ENCODE results near the gene MIPOL1.
"Not testable (repeated sequence)": the region's sequence is repeated elsewhere in the genome, so short reads cannot be mapped to it uniquely, and the experiment has no call there.

The MIPOL1 gene

DNA sequence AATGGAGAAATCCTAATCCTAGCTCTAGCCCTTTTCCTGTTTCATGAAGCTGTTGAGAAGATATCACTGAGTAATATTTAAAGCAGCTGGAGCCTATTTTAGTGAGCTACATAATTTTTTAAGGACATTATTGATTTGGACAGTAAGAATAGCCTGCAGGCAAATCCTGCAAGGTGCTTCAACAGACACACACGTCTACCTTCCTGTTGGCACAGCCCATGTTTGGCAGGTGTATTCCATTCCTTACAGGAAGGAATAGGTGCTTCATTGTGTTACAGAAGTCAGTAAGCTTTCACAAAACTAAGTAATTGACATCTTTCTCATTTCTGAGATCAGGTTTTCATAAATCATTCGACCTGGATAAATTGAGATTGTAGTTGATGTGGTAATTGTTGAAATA lies 346.7 kb downstream of the MIPOL1 start:
- no peak overlapping the region for H3K27ac Mint-ChIP-seq
- ATAC-seq (replicated peaks) (no peak), DNase-seq (no peak)
- no peaks in the 10 kb centered on the region for H3K9me3 Mint-ChIP-seq
- H3K4me1 Mint-ChIP-seq = no peaks in the 10 kb centered on the region
- no peaks in the 10 kb centered on the region for H3K27me3 Mint-ChIP-seq
- no peak overlapping the region for H3K4me3 Mint-ChIP-seq
- H3K36me3 Mint-ChIP-seq = no peaks in the 10 kb centered on the region

DNA sequence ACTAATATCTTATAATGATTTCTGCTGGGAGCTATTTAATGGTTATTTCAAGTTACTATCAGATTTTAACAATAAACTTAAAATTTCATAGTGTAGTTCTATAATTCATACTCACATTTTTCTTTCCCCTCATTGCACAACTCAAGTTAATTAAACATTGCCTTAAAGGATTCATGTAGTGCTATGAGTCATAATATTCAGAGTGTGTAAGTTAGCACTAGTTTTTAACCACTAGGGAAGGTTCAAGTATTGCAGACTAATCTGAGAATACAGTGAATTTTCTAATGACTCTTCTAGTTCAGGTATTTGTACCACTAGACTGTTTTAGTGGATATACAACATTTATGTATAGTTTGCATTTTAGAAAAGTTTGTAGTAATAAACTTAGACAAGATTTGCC lies 347.4 kb downstream of the MIPOL1 start:
- no peaks in the 10 kb centered on the region for H3K36me3 Mint-ChIP-seq
- H3K9me3 Mint-ChIP-seq = no peaks in the 10 kb centered on the region
- no peak for ATAC-seq (replicated peaks)
- no peak overlapping the region for H3K27ac Mint-ChIP-seq
- H3K27me3 Mint-ChIP-seq = no peaks in the 10 kb centered on the region
- H3K4me3 Mint-ChIP-seq = no peak overlapping the region
- DNase-seq = no peak
- no peaks in the 10 kb centered on the region for H3K4me1 Mint-ChIP-seq

DNA sequence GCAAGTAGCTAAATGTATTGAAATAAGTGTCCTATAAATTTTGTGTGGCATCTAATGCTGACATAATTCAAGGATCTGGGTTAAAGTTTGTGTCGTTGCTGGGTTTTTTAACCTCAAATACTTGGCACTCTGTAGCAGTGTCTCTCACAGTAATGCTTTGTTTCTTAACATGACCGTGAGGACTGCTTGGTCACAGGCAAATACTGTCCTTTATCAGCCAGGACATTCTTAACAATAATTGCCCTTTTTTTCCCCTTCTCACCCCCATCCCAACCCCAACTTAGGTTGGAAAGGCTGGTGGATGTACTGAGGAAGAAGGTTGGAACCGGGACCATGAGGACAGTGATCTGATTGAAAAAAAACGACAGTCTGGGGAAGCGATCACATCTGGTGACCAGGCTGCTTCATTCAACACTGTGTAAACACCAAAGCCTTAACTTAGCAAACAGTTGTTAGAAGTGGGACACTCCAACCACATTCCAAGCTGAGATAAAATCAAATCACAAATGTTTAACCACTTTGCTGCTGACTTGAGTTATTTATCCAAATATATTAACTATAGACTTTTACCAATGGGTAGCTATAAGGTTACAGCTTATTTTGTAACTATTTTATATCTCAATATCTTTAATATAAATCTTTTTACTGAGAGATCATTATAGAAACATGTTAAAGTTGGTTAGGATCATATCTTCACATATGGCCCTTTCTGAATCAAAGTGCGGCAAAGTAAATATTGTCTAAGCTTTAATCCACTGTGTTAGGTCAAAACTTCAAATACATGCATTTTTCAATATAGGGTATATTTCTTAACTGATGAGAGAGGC lies 349.1 kb downstream of the MIPOL1 start:
- Mint-ChIP-seq H3K27ac (no peak overlapping the region), H3K4me3 (no peak overlapping the region), H3K9me3 (no peaks in the 10 kb centered on the region), H3K36me3 (no peaks in the 10 kb centered on the region), H3K4me1 (no peaks in the 10 kb centered on the region), H3K27me3 (no peaks in the 10 kb centered on the region)
- ATAC-seq (replicated peaks) (no peak), DNase-seq (no peak)

DNA sequence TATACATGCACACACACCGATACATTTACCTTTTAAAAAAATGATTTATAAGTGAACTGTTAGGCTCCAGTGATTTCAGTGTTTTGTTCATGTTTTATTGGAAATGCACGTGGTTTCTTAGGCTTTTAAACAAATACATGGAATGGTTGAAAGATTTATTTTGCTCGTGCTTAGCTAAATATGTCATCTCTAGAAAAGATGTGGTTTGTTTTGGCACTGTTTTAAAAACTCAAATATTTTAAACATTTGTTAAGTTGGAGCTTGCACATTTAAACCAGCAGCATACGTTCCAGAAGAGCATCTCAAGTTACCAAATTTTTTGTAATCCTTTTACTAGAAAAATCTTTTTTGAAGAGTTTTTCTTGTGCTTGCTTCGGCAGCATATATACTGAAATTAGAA lies 352.8 kb downstream of the MIPOL1 start:
- no peak overlapping the region for H3K27ac Mint-ChIP-seq
- peaks cover 7 to 12% of the 10 kb centered on the region in 2 donors for H3K9me3 Mint-ChIP-seq
- DNase-seq = no peak
- no peak overlapping the region for H3K4me3 Mint-ChIP-seq
- H3K36me3 Mint-ChIP-seq = no peaks in the 10 kb centered on the region
- H3K4me1 Mint-ChIP-seq = peaks cover 0 to 1% of the 10 kb centered on the region in 2 donors
- no peaks in the 10 kb centered on the region for H3K27me3 Mint-ChIP-seq
- ATAC-seq (replicated peaks) = no peak

DNA sequence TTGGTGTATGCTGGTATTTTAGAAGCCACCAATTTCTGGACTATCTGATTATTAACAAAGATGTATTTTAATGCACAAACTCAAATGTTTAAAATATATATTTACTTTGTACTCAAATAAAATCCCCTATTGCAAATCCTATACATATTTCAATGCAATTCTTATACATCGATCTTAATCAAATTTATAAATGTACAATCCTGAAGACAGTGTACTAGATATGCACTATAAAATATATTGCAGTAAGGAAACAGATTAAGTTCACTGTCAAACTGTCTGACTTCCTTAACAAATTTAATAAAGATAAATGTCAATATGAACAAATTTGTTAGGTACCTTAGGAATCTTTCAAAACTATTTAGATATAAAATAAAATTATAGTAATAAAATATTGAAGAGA lies 353.4 kb downstream of the MIPOL1 start:
- H3K4me1 Mint-ChIP-seq = peaks cover 0 to 1% of the 10 kb centered on the region in 2 donors
- ATAC-seq (replicated peaks) (no peak), DNase-seq (no peak)
- H3K27me3 Mint-ChIP-seq = no peaks in the 10 kb centered on the region
- H3K27ac Mint-ChIP-seq = no peak overlapping the region
- H3K36me3 Mint-ChIP-seq = no peaks in the 10 kb centered on the region
- peaks cover 7 to 12% of the 10 kb centered on the region in 2 donors for H3K9me3 Mint-ChIP-seq
- H3K4me3 Mint-ChIP-seq = no peak overlapping the region

DNA sequence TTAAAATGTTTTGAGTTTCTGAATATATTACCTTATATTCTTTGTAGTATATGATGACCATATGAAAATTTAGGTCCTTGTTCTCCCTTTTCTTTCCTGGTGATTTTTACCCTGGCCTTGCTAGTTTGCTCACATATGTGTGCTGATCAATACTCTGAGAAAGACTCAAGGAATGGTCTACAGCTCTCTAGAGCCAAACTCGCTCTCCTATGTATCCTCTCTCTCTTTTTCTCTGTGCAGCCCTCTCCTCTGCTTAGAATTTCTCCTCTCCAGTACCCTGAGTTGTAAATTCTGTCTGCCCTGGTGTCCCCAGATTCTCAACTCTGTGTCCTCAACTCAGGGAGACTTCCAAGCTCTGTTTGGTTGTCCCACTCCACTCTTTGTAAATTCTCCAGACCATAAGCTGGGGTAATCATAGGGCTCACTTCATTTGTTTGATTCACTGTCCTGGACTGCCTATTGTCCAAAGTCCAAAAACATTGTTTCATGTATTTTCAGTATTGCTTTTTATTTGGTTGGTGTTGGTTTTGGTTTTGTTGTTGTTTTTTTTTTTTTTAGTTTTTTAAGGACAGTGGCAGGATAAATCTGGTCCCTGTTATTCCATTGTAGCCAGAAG lies 356.3 kb downstream of the MIPOL1 start:
- Mint-ChIP-seq H3K36me3 (peaks cover 2 to 4% of the 10 kb centered on the region in 2 donors), H3K4me3 (no peak overlapping the region), H3K27ac (peak overlapping the region; percentile 60), H3K4me1 (peaks cover 0 to 1% of the 10 kb centered on the region in 2 donors), H3K27me3 (no peaks in the 10 kb centered on the region), H3K9me3 (peaks cover 12 to 16% of the 10 kb centered on the region in 2 donors)
- ATAC-seq (replicated peaks) = no peak
- no peak for DNase-seq

DNA sequence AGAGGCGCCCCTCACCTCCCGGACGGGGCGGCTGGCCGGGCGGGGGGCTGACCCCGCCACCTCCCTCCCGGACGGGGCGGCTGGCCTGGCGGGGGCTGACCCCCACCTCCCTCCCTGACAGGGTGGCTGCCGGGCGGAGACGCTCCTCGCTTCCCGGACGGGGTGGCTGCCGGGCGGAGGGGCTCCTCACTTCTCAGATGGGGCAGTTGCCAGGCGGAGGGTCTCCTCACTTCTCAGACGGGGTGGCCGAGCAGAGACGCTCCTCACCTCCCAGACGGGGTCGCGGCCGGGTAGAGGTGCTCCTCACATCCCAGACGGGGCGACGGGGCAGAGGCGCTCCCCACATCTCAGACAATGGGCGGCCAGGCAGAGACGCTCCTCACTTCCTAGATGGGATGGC lies 357.9 kb downstream of the MIPOL1 start:
- ATAC-seq (replicated peaks); H3K36me3 Mint-ChIP-seq; H3K4me3 Mint-ChIP-seq; DNase-seq; H3K27ac Mint-ChIP-seq; H3K4me1 Mint-ChIP-seq; H3K27me3 Mint-ChIP-seq: not testable (repeated sequence)
- H3K9me3 Mint-ChIP-seq = peaks cover 12 to 16% of the 10 kb centered on the region in 2 donors

DNA sequence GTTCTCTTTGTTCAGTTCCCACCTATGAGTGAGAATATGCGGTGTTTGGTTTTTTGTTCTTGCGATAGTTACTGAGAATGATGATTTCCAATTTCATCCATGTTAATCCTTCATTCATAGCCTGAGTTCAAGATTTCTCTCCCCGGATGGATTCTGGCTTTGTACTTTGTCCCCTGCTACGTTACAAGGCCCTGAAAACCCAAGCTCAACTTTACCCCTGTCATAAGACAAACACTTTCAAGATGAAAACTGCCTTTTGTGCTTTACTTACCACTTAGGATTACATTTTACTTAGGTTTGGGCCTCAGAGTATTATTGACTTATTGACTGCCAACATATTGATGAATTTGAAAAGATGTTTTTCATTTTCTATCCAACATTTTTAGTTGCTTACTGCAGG lies 361.0 kb downstream of the MIPOL1 start:
- Mint-ChIP-seq H3K27me3 (no peaks in the 10 kb centered on the region), H3K4me1 (peaks cover 0 to 1% of the 10 kb centered on the region in 2 donors), H3K36me3 (peaks cover 2 to 4% of the 10 kb centered on the region in 2 donors), H3K27ac (no peak overlapping the region), H3K4me3 (no peak overlapping the region), H3K9me3 (peaks cover 5 to 10% of the 10 kb centered on the region in 2 donors)
- DNase-seq = no peak
- no peak for ATAC-seq (replicated peaks)

DNA sequence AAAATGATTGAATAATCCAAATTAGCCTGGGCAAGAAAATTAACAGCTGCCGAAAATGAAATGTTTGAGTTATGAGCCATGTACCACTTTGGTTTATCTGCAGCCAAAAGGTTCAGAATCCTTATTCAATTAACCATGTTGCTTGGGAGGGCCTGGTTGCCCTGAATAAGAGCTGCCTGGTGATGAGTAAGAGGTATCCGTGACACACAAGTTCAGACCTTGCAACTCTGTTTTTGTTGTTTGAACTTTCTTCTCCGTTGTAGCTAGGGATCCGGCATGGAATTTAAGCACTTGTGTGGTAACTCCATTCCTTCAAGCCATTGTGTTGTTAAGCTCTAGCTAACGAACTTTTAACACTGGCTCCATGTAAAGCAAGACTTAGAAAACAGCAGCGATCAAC lies 361.6 kb downstream of the MIPOL1 start:
- Mint-ChIP-seq H3K36me3 (peaks cover 2 to 4% of the 10 kb centered on the region in 2 donors), H3K27ac (no peak overlapping the region), H3K9me3 (peaks cover 4 to 6% of the 10 kb centered on the region in 2 donors), H3K4me1 (no peaks in the 10 kb centered on the region), H3K27me3 (no peaks in the 10 kb centered on the region), H3K4me3 (no peak overlapping the region)
- ATAC-seq (replicated peaks) (no peak), DNase-seq (no peak)

DNA sequence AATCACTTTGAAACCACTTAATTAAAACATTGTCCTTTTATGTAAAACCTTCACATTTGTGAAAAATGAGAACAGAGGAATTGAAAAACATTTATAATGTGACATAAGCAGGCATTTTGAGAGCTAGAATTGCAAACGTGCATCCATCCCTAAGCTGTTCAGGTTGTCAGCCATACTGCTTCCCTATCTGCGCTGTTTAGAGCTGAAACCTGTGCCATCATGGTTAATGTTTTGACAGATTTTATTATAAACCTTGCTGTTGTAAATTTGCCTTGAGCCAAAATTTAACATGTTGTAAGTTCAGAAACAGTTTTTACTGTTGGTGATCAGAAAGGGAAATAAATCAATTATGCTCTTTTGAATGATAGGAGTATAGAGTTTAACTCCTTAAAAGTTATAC lies 365.5 kb downstream of the MIPOL1 start:
- Mint-ChIP-seq H3K27ac (no peak overlapping the region), H3K4me3 (no peak overlapping the region), H3K36me3 (no peaks in the 10 kb centered on the region), H3K9me3 (peaks cover 0 to 3% of the 10 kb centered on the region in 2 donors), H3K4me1 (no peaks in the 10 kb centered on the region), H3K27me3 (no peaks in the 10 kb centered on the region)
- DNase-seq (no peak), ATAC-seq (replicated peaks) (no peak)

DNA sequence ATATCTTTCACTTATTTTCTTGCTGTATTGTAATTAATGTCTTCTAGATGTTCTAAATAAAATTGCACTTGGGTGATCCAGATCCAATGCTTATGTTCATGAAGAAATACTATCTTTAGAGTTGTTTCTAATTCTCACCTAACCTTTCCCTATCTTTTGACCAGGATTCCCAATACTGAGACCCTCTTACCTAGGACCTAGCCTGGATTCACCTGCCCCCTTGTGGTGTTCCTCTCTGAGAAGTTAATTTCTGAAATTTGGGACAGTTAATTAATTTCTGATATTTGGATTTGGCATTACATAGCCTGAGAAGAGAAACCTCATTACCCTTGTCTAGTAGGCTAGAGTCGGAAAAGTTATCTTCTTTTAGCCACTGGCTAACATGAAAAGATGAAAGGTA lies 367.8 kb downstream of the MIPOL1 start:
- H3K27ac Mint-ChIP-seq = no peak overlapping the region
- no peak overlapping the region for H3K4me3 Mint-ChIP-seq
- H3K27me3 Mint-ChIP-seq = no peaks in the 10 kb centered on the region
- ATAC-seq (replicated peaks) (no peak), DNase-seq (no peak)
- H3K4me1 Mint-ChIP-seq = no peaks in the 10 kb centered on the region
- no peaks in the 10 kb centered on the region for H3K36me3 Mint-ChIP-seq
- H3K9me3 Mint-ChIP-seq = peaks cover 0 to 2% of the 10 kb centered on the region in 2 donors

DNA sequence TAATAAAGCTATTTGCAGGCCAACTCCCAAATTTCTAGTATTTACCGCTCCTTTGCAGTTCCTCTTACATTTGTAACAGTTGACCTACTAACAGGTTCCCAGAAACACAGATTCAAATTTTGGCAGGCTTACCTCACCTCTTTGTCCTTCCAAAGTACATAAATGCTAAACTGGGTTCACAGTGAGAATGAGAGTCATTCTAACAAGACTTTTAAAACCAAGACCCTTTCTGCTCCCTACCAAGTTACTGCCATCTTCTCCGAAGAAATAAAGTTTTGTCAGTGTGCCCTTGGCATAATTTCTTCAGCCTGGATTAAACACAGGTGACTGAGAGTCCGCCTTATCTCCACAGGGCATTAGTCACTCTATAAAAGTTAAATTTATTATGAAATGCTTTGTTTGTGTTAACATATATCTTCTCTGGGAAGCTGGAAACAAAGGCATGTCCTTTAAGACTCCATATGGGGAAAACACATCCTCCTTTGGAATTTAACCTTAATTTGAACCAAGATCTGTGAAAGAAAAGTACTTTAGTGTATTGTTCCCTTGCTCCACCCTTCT lies 369.2 kb downstream of the MIPOL1 start:
- no peak for ATAC-seq (replicated peaks)
- DNase-seq = no peak
- no peaks in the 10 kb centered on the region for H3K4me1 Mint-ChIP-seq
- peaks cover 0 to 3% of the 10 kb centered on the region in 2 donors for H3K9me3 Mint-ChIP-seq
- no peaks in the 10 kb centered on the region for H3K27me3 Mint-ChIP-seq
- H3K4me3 Mint-ChIP-seq = no peak overlapping the region
- no peaks in the 10 kb centered on the region for H3K36me3 Mint-ChIP-seq
- no peak overlapping the region for H3K27ac Mint-ChIP-seq

DNA sequence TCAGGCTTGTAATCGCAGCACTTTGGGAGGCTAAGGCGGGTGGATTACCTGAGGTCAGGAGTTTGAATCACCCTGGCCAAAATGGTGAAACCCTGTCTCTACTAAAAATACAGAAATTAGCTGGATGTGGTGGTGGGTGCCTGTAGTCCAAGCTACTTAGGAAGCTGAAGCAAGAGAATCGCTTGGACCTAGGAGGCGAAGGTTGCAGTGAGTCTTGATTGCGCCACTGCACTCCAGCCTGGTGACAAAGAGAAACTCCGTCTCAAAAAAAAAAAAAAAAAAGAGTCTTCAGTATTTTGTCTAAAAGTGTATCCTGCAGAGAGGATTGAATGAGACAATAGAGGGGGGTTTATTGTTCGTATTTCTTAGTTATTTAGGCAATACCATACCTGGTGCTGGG lies 372.0 kb downstream of the MIPOL1 start:
- no peaks in the 10 kb centered on the region for H3K27me3 Mint-ChIP-seq
- peaks cover 0 to 4% of the 10 kb centered on the region in 2 donors for H3K9me3 Mint-ChIP-seq
- H3K36me3 Mint-ChIP-seq = no peaks in the 10 kb centered on the region
- H3K4me1 Mint-ChIP-seq = no peaks in the 10 kb centered on the region
- DNase-seq (no peak), ATAC-seq (replicated peaks) (no peak)
- no peak overlapping the region for H3K27ac Mint-ChIP-seq
- no peak overlapping the region for H3K4me3 Mint-ChIP-seq

DNA sequence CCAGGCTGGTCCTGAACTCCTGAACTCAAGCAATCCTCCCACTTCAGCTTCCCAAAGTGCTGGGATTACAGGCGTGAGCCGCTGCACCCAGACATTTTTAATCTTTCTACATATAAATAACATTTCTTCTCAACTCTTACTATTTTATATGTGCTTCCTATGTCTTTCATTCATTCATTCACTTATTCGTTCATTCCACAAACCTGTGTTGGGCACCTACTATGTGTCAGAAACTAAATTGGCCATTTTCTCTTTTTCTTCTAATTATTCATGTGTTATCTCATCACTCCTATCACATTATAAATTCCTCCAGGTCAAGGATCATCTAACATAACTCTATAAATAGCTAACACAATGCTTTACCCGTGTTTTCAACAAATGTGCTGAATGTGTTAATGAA lies 373.7 kb downstream of the MIPOL1 start:
- ATAC-seq (replicated peaks) (no peak), DNase-seq (no peak)
- Mint-ChIP-seq H3K27ac (no peak overlapping the region), H3K4me3 (no peak overlapping the region), H3K36me3 (no peaks in the 10 kb centered on the region), H3K9me3 (peaks cover 0 to 4% of the 10 kb centered on the region in 2 donors), H3K4me1 (no peaks in the 10 kb centered on the region), H3K27me3 (no peaks in the 10 kb centered on the region)

DNA sequence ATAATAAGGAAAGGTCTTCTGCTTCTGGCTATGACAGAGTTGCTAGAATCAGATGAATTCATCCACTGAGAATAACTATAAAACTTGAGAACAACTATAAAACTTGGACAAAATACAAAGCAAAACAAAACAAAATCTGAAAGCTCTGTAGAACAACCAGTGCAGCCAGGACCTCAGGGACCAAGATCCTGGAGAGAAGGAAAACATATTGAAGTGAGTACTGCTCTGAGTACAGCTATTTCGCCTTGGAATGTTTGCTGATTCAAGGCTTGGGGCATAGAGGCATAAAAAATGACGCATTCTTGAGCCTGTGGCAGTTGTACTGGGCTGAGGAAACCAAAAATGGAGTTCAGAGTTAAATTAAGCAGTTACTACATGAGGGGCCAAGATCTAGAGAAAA lies 375.6 kb downstream of the MIPOL1 start:
- no peaks in the 10 kb centered on the region for H3K36me3 Mint-ChIP-seq
- no peaks in the 10 kb centered on the region for H3K4me1 Mint-ChIP-seq
- ATAC-seq (replicated peaks) = no peak
- DNase-seq = no peak
- no peak overlapping the region for H3K27ac Mint-ChIP-seq
- H3K27me3 Mint-ChIP-seq = no peaks in the 10 kb centered on the region
- peaks cover 0 to 5% of the 10 kb centered on the region in 2 donors for H3K9me3 Mint-ChIP-seq
- H3K4me3 Mint-ChIP-seq = no peak overlapping the region
